ENCODE measurements around the gene SOX21.

The SOX21 gene

DNA sequence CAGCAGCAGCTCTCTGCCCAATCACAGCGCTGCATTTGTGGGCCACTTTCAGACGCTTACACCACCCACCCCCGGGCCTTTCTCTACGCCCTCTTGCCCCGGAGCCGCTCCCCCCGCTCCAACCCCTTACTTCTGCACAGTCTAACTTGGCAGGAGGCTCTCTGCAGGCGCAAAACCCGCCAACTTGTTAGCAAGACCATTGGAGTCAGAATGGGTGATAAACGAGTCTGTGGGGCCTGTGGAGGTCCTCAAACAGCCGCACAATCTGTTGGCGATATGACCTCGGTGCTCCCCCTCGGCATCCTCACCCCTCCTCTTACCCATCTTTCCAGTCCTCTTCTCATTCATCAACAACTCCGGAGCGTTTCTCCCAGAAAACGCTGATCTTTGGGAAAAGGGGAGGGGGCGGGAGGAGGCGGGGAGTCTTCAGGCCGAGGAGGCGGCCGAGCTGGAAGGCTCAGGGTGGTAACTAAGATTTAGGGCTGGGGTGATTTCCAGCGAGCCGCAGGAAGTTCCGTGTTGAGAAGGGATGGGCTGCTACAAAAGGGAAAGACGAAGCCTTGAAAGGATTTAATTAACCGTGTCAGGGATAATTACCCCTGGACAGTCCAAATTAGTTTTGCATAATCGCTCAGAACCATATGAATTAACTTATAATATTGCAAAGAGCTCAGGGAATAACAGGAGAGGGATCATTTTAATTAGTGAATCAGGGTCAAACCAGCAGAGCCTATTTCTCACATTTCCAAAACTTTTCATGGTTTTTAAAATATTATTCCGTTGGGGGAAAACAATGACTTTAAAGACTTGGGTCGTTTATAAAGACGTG, 4.1 kb downstream of the SOX21 start:
- no peak for DNase-seq

DNA sequence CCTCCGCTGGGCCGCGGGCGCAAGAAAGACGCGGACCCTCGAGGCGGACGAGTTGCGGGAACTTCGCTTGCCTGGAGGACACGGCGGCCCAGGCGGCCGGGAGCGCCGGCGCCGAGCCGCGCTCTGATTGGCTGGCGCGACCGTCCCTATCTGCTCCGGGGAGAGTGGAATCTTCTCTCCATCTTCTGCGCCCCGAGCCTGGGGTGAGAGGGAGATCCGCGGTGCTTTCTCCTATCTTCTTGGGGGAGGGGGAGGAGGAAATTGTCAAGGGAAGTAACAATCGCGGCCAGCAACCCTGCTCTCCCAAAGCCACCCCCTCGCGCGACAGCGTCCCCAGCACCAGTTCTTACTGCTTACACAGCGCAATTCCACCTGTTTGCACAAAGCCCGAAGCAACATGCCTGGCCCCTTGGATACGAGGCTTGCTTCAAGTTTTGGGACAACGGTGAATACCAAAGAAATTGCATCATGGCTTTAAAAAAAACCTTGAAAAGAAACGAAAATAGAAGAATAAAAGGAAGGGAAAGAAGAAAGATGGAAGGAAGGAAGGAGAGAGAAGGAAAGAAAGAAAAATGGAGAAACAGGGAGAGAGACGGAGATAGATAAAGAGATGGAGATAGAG, 4.8 kb downstream of the SOX21 start:
- no peak for DNase-seq

DNA sequence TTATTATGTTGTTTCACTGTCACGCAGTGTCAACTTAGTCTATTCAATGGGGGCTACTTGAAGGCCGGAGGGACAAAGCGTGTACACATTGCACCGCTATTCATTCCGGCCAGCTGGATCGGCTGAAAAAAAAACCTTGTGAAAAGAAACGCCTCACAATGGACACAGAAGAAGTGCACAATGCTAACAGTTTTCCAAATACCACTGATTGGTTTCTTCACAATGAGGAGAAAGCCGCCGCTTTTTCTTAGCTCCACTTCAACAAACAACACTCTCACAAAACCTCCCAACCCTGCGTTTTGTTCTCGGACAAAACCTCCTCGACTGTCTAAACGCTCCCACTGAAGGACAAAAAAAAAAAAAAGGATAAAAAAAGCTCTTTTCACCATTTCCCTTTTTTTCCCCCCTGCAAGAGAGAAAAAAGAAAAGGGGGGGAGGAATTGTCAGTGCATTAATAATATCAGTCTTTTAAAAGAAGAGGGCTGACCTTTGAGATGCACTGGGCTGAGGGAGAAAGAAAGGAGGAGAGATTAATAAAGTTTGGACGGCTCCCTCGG, 5.4 kb downstream of the SOX21 start:
- no peak for DNase-seq

DNA sequence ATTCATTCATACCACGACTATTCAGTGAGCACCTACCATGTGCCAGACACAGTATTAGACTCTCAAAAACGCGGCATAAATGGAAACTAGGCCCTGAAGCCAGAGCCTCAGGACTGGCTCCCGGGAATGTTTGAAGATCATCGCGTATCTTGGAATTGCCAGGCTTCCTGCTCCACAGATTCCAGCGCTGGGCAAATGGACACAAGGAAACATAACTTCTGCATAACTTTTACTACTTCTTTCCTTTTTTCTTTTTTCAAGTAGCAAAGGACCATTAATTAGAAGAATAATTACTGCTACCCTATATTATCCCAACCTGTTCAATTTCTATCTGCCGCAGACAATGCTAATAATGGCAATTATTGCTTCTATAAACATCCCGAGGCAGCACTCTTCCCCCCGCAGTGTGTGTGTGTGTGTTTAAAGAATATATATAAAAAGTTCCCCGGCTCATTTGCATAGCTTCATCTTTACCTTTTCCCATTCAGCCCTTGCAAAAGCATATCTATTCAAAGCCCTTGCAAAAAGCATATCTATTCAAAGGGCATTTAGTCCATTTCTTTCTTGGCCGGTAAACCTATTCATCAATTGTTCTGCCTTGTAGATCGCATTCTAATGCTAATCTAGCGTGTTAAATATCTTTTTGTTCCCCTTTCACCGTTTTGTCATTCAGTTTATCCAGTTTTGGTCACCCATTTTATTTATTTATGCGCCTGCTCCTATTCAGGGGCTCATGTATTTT, 6.1 kb downstream of the SOX21 start:
- no peak for DNase-seq

DNA sequence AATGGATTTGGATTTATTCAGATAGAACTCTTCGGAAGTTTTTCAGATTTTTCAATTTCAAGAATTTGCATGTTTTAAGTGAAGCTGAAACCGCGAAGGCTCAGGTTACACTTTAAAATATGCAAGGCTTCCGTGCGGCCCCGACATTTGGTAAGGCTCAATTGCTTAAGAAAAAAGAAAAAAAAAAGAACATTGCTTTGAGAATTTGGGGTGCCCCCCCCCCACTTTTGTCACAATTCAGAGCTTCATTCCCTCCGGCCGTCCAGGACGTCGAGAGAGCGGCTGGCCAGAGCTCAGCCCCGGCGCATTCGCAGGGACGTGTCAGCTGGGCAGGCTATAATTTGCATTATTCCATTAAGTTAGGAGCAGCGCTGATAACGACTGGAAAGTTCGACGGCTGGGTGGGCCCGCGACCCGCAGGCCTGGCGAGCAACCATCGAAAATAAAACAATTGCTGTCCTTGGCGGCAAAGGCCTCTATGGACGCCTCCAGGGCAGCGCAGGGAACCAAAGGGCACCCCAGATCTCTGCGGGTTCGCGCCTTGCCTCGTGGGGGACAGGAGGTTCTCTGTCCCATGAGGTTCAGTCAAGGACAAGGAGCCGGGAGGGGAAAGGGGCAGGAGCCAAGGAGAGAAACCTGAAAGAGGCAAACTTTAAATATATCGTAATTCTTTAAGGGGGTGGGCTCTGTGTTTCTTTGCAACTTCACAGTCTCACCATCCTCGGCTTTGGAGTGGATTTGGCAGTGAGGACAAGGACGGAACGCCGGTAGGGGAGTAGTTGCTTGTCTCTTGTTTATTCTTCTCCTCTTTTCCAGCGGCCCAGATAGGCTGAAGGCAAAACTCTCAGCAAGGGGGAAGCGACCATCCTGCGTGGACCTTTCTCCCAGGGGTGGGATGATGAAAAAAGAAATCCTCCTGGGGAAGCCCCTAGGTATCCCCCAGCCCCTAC, 7.0 kb downstream of the SOX21 start:
- DNase-seq = no peak

DNA sequence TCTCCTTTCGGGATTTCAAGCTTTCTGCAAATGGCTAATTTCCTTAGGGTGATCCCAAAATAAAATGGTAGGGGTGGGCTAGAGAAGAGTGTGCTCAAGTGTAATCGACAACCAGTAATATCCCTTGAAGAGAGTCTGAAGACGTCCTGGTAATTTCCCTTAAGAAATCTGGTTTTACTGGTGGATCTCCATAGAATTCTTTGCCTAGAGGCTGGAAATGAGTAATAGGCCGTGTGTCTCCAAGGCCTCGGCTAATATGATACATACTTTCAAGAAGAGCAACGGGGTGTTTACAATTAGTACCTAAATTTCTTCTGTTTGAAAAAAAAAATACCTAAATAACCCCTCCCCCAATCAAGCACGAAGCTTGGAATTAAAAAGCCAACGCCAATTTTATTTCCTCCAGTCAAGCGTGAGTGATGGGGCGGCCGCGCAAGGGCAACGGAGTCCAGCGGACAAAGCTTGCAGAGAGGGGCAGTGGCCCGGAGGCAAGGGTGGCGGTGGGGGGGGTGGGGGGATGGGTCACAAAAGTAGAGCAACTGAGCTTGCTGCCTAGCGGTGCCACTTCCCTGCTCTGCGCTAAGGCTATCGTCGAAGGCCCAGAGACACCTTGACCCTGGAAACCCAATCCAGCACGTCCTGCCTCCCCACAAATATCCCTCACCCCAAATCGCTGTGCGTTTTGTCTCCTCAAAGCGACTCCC, 7.8 kb downstream of the SOX21 start:
- no peak for DNase-seq

DNA sequence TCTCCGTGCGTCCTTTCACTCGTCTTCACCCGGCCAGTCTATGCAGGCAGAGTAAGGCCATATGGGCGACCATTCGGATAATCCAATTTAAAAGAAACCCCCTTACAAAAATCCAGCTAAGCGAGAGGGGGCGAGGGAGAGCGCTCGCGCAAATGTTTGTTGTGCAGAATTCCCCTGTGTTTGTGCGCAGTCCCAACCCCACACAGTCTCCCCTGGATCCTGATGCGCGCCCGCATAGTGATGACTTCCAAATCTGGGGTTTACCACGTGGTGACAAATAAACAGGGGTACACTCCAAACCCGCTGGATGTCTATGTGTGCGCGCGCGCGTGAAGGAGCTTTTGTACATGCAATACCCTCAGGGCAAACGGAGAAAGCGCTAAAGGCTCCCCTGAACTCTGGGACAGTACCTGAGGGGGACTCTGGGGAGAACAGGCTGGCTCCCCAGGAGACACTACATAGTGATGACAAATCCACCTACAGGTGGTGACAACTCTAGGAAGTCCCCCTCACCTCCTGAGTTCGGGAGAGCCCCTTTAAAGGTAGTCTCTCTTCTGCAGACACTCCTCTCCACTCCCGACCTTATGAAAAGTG, 8.5 kb downstream of the SOX21 start:
- no peak for DNase-seq

DNA sequence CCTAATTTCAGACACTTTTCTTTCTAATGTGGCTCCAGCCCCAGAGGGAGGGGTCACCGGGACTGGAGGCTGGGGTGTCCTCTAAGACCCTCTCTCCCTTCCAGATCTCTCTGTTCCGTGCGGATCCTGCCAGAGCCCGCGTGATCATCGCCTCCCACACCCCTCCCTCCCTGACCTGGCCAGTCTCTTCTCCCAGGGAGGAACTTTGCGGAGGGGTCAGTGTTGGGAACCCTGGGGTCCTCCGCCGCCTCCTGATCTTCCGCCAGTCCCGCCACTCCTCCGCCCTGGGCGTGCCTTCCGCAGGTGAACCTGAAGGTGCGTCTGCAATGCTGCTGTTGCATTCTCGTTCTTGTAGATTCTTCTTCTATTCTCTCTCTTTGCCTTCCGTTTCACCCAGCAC, 9.1 kb downstream of the SOX21 start:
- DNase-seq = no peak

DNA sequence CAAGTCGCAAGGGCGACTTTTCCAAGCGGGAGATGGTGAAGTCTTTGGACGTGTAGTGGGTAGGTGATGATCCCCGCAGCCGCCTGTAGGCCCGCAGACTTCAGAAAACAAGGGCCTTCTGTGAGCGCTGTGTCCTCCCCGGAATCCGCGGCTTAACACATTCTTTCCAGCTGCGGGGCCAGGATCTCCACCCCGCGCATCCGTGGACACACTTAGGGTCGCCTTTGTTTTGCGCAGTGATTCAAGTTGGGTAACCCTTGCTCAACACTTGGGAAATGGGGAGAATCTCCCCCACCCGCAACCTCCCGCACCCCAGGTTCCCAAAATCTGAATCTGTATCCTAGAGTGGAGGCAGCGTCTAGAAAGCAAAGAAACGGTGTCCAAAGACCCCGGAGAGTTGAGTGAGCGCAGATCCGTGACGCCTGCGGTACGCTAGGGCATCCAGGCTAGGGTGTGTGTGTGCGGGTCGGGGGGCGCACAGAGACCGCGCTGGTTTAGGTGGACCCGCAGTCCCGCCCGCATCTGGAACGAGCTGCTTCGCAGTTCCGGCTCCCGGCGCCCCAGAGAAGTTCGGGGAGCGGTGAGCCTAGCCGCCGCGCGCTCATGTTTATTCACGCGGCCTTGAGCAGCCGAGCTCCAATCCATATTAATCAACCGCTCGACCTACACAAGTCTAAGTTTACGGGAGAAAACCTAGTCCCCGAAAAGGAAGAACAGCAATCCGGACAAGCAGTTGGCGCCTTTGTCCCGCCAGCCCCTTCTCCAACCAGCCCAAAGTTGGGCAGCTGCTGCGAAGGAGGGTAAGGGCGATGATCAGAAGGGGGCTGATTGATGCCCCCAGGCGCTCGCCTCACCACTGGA, 9.9 kb downstream of the SOX21 start:
- DNase-seq = no peak

DNA sequence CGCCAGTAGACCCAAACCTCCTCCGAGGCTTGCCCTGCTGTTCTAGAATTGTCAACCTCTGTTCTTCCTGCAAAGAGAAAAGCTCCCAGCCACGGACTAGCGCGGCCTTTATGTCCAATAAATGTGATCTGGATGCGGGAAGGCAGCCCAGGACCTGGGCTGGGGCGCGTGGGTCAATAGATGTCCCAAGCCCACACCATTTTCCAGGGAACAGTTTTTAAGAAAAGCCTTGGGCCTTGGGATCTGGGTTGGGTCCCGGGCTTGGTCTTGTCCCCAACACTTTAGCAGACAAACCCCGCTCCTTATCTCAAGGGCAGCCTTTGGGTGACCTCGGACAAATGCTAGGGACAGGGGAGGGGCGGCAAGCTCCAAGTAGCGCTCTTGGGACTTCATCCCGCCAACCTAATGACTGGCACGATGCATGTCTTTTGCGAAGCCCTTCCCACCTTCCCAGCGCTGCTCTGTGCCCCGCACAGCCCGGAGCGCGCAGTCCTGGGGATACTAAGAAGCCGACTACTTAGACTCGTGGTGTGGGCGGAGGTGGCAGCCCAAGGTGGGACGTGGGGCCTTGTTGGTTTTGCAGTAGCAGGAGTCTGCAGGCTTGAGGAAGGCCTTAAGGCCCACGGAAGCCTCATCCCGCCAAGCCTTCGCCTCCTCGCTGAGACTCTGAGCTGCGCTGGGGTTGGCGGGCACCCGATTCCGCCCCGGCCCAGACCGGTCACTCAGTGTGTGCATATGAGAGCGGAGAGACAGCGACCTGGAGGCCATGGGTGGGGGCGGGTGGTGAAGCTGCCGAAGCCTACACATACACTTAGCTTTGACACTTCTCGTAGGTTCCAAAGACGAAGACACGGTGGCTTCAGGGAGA, 10.8 kb downstream of the SOX21 start:
- no peak for DNase-seq

DNA sequence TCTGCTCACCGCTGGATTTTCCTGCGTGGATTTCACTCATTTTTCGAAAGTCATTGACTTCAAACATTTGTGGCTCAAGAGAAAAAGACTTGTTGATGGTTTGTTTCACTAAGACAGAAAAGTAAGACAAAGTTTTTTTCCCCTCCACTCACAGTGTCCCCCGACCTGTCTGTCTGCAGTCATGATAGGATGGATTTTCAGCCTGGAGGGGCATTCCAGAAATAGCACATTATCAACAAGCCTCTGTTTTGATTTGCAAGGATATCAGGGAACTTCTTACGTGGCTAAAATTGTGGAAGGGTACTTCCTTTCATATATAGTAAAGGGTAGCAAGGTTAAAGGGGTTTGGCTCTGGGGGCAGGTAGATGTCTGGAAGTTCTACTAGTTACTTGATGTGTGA, 11.8 kb downstream of the SOX21 start:
- DNase-seq = no peak

DNA sequence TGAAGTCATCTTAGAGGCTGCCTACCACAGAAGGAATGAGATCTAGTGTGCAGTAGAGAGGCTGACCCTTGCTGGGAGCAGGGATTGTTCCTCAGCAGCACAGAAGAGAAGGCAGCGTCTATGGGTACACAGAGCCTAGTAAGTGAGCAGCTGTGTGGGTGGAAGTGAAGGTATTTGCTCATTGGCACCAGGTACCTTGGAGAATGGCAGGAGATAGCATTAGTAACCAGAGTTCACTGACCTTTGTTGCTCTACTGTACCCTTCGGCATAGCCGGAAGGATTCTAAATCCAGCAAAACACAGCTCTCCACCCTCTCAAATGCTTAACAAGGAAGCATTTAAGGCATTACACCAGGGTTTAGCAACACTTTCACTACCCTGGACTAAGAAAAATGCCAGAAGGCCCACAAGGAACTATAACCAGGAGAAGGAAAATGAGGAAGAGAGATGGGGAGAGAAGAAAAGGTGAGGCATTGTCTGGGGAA, 12.3 kb downstream of the SOX21 start:
- DNase-seq = no peak

DNA sequence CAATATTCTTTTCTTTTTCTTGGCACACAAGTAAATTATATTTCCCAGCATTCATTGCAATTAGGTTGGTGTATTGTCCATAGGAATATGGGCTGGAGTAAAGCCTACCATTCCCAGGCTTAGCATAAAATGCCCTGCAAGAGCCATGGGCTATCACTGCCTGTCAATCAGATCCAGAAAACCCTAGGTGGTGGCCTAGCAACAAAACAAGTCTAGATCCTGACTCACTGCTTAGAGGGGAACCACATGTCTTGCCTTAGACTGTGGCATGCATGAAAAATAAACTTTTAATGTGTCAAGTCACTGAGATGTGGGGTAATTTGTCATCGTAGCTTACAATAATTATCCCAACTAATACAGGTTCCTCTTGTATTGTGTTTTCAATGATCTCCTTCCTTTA, 16.2 kb downstream of the SOX21 start:
- no peak for DNase-seq

DNA sequence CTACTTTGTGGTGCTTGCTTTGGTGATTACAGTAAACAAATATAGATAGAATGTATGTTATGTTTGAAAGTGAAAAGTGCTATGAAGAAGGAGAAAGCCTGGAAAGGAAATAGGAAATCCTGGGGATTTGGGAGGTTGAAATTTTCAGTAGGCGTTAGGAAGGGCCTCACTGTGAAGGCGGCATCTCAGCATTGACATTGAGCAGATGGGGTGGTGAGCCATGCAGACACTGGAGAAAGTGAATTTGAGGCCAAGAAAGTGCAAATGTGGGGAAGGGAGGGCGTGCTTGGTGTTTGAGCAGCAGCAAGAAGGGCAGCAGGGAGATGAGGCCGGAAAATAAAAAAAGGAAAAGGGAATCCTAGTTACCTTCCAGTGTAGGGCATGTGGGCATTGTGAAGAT, 20.3 kb downstream of the SOX21 start:
- no peak for DNase-seq

DNA sequence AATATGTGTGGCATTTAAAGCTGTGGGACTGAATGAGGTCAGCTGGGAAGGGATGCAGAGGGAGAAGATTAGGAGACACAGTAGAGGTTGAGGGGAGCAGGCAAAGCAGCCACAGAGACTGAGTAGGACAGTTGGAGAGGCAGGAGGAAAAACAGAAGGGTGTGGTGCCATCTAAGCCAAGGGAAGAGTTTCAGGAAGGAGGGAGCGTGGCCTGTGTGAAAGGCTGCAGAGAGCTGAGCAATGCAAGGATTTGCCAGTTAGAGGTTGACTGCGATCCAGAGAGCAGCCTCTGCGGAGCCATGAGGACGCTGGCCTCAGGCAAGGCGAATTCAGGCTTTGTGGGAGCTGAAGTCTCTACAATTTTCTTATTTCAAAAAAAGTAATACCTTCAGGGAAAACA, 28.9 kb downstream of the SOX21 start:
- DNase-seq = no peak

DNA sequence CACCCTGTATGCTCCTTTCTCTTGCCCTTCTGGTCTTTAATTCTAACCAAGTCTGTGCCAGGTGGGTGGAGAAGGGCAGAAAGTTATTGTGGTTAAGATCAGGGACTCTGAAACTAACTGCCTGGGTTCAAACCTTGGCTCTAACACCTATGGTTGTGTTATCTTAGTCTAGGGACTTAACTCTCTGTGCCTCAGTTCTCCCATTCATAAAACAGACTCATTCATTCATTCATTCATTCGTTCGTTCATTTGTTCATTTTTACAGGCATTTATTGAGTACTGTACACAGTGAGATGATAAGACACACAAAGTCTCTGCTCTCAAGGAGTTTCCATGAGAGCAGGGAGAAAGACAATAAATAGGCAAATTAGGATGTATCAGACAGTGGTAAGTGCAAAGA, 30.1 kb downstream of the SOX21 start:
- no peak for DNase-seq

DNA sequence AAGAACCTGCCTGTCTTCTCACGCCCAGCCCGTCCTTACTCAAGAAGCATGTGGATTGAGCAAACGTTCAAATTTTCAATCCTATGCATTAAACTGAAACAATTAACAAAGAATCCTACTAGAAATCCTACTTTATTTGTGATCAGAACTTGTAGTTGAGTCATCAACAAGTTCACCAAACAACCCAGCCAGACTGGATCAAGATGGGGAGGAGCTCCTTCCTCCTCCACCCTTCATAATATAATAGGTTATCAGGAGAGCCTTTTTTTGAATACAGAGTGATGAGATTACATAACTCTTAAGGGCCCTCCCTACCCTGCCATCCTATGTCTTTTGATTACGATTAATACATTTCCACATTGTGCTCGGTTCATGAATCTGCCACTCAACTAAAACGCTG, 32.7 kb downstream of the SOX21 start:
- DNase-seq = no peak

DNA sequence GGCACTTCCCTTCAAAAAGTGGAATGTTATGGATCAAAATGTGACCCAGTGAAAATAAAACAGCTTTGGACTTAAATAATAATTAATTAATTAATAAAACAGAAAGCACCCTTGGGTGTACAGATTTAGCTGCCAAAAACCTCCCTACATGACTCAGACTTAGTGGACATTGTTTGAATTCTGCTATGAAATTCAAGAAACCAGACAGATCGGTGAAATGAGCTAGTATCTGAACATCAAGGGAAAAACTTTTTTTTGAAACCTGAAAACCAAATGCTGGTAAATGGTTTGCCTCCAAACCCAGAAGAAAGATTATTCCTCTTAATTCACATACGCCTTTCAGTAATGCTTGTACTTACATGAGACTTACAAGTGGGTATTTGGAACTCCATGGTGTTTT, 33.5 kb downstream of the SOX21 start:
- no peak for DNase-seq

DNA sequence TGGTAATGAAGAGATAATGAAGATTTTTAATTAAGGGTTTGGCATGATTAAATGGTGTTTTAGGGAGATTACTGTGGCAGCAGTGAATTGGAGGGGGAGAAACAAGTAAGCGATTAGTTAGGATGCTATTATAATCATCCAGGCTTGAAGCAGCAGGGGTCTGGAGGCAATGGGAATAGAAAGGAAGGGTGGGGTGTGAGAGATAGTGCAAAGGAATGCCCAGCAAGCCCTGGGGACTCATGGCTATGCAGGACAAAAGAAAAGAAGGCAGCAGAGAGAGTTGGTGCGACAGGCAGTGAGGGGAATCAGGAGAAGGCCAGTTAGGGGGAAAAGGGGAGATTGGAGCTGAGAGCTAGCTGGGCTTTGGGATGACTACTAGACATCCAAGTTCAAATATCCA, 34.5 kb downstream of the SOX21 start:
- no peak for DNase-seq
